Islet precursor cell (in vitro differentiated cells): ENCODE measurements around the gene KRT222.

ENCODE experiments used
- DNase-seq: peaks from one replicate; pipeline ENCODE4 v3.0.0-alpha.2; 2018

Gene KRT222

DNA sequence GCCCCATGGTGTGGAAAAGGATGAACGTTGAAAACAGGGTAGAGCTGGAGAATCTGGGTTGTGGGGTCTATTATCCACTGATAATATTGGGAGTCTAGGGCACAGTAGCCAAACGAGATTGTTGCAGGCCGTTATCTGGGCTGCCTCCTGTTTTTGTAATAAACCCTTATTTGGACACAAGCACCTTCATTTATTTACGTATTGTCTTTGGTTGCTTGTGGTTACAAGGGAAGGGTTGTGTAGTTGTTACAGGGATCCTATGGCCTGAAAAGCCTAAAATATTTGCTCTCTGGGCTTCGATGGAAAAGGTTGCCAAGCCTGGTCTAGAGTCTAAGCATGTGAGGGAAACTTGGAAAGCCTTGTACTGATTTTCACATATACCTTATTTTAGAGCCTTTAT is 13.0 kb downstream of the KRT222 start:
- DNase-seq, result no peak

DNA sequence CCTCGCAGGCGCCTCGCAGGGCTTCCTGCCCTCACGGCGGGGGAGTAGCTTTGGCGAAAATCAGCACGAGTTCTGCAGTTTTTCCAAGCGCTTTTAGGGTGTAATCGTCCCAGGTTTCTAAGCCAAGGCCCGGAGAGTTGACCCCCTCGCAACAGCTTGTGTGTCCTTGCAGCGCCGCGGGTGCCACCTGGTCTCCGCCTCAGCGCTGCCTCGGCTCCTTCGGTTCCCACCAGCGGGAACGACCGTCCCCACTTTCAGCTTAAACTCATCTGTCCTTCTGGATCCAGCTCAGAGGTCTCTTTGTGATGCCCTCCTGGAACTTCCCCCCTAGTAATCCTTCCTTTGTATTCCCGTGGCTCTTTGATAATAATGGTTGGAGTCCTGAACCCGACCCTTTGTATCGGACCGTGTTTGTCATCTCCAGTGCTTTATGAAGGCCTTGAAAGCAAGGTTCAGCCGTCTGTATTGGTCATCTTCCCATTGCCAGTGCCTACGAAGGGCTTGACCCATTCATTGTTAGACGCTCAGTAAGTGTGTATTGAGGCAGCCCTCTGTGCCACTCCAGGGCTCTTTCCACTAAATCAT is 16.5 kb downstream of the KRT222 start:
- DNase-seq, result no peak

DNA sequence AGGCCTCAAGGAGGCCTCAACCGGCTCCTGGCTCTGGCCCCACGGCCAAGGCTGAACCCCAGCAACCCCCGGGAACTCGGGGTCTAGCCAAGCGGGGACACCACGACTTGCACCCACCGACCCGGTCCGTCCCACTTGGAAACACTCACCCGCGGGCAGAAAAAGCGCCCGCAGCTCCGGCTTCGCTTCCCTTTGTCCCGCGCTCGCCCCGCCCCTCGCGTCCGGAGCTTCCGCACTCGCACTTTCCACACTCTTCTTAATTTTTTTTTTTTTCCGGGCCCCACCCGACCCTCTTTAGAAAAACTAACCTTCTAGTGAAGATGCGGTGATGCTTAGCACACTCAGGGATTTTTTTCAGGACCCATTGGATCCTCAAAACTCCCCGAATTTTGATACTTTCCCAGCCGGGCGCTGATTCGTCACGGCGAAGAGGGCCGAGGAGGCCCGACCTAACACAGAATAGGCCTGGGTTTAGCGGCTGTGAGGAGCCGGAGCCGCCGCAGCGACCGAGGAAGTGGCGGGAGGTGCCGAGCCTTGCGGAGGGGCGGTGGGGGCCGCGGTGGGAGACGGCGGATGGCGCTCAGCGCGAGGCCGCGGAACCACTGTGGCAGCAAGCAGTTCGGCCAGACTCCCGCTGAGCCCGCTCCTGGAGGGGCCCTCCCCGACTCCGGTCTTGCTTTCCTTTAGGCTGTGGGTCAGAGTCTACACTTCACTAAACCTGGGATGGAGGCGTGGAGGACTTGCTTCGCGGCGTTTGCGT is 17.2 kb downstream of the KRT222 start, which contains the start of gene SMARCE1:
TSS of gene SMARCE1 (minus strand) at position 195 of the 760 bp plus-strand sequence. CDS start 2,016 bp downstream, outside the sequence.
- DNase-seq, result peak; percentile 89

DNA sequence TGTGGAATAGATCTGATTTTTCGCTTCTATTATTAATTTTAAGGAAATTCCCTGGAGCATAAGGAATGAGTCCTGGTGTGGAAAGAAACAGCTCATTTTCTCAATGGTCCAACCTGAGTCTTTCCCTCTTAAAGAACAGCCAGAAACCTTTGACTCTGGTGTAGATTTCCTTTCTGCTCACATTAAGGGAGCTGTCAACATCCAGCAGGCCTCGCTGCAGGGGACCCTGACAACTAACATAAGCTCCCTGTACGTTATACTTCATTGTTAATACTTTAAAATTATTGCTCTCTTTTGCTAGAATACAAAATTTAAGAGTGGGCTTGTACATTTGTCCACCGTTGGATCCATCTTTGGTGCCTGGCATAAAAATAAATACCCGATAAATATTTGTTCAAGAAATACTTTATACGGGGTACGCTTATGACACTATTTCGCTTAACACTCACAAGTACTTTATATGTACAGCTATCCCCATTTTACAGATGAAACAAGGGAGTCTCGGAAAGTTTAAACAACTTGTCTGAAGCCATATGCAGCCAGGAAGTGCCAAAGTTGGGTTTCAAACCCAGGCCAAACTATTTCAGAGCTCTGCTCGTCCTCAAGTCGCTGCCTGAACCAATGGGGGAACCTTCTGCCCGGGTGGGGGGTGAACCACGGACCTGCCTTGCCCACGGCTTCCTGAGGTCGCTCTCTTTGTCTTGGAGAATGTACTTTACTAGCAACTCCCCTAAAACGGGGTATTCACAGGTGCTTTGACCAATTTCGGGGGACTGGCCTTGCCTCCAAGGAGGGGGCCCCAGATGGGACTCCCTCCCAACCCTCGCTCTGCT is 18.0 kb downstream of the KRT222 start:
- peak; percentile 78 for DNase-seq

DNA sequence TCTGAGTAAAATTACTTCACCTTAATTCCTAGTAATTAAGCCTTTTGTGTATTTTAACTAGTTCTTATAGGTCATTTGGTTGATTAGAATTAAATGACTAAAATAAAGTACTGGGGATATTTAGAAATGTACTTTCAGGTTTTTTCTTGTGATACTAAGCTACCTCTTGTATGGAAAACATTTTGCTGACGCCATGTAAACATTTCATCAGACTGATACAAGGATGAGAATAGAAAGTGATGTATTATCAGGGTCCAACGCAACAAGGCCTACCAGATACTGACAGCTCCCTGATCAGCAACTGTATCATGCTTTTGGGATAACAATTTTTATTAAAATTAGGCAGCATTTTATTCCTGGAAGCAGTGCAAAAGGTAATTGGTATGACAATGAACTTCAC is 19.0 kb downstream of the KRT222 start:
- DNase-seq, result no peak

DNA sequence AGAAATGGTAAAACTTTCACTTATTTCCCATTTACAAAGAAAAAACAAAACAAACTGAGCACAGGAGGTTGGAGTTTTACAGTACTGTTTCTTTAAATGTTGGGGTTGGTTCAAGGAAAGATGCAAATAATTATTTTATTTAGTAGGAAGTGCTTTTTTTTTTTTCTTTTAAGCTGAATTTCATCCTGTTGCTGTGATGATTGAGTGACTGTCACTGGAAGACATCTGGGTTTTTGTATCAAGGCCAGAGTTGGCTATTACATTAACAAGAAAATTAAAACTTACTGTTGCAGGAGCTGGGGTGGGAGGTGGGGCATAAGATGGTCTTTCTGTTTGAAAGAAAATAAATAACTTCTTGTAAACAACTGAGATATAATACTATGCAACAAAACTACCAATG is 19.7 kb downstream of the KRT222 start:
- DNase-seq, result no peak

DNA sequence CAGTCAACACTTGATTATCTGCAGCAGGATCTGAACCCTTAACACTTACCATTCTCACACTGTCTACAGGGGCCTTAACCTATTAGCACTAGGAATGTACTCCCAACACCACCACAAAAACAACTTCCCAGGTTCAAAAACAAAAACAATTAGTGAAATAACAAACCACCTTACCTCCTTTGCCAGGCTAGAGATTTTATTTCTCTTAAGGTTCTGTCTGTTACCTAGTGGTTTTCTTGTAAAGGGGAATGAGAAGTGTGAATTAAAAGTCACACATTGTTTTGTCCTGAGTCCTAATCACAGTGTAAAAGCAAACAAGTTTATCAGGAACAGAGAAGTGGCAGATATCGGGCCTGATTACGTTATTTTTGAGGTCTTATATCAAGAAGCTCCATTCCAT is 27.0 kb downstream of the KRT222 start:
- DNase-seq, result no peak

DNA sequence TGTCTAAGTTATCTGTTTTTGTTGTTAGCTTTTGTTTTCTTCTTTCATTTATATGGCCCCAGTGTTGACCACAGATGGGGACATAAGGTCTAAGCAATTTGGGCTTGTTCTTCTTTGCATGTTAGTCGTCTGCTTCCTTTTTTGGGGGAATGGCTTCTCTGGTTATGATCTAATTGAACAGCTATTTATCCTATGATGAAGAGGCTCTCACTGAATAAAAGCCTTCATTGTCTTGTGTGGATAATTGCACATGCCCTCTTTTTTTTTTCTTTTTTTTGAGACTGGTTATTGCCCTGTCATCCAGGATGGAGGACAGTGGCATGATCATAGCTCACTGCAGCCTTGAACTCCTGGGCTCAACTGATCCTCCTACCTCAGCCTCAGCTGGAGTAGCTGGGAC is 31.1 kb downstream of the KRT222 start:
- no peak for DNase-seq

DNA sequence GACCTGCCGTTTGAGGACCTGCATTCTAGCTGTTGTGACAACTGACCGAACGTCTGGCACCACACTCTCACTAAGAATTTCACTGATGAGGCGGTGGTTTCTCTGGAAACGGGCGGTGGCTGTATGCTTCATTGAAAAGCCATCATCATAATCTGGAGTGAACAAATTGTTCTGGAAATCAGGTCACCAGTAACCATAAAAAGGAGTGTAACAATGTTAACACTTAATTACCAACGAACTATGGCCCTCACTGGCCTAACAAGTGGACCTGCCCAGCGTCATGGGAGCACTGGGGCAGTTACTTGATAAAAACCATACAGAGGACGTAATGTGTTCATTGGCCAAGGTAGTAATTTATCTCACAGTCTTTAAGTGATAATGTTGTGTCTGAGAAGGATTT is 32.8 kb downstream of the KRT222 start:
- no peak for DNase-seq

DNA sequence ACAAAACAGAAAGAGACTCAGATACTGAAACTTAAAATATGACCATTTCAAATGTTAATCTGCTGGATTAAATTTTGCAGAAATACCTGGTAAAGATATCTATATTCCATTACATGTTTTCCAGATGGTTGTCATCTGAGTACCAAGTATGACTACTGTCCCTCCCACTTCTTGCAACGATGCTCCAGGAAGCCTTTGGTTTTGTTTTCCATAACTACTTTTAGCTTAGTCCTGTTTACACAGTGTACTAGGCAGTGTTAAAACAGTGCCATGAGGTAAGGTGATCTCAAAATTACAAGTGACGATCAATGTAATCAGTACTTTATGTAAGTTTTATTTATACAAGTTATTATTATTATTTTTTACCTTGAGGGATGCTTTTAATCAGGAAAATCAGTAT is 35.1 kb downstream of the KRT222 start:
- no peak for DNase-seq

DNA sequence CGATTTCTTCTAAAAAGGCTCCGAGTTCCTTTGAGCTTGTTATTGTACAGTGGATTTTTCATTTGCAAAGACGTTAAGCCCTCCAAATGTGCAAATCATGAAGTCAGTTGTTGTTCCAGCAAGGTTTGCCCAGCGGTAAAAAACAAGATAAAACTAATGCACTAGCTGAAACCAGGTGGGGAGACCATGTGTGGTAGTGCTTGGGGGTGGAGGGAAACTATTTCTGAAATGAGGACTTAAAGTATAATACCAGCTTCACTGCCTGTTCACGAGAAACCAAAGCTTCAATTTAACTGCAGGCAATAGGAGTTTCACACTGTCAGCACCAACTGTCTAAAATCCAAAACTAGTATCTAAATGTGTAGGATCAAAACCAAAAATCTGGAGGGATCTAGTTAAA is 39.7 kb downstream of the KRT222 start:
- no peak for DNase-seq

DNA sequence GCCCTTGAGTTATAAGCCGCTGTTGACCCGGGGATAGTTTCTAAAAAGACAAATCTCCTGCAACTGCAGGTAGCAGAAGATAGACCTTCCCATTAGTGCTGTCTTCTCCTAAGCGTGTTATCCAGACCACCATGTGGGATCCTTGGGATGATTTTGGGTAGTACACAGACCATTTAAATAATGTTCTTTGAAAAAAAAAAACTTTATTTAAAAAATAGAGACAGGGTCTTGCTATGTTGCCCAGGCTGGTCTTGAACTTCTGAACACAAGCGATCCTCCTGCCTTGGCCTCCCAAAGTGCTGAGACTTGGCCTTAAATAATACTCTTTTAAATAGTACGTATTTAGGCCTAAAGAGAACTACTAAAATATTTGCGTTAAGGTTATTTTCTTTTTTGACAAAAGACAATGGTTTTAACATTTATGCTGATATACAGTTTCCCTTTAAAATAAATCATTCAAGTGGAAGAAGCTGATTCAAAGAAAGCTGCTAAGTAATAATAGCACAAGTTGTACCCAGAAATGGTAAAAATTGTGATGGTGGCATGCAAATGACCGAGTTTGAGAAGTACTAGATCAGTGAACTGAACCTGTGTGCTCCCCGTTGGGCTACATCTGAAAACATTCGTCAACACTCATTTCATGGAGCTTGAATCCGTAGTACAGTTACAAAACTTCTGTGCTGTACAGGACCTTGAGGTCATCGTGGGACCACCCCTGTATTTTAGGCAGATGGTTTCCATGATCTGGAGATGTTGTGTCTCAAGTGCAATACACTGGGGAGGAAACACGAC is 41.4 kb downstream of the KRT222 start:
- no peak for DNase-seq

DNA sequence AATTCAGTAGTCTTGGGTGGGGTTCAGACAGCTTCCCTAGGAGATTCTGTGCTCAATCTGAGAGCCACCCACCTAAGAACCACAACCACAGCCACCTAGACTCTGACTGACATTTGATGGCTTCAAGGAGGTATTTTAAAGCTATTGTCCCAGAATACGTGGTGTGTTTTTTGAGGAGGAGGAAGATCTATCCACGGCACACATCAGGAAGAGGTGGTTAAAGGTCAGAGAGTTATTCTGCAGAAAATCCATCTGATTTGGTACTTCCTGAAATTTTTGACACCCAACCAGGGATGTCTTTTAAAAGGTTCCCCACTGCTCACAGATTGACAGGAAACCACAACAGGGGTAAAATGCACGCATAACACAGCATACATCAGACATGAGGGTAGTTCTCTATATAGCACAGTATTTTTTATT is 42.5 kb downstream of the KRT222 start:
- DNase-seq, result no peak

DNA sequence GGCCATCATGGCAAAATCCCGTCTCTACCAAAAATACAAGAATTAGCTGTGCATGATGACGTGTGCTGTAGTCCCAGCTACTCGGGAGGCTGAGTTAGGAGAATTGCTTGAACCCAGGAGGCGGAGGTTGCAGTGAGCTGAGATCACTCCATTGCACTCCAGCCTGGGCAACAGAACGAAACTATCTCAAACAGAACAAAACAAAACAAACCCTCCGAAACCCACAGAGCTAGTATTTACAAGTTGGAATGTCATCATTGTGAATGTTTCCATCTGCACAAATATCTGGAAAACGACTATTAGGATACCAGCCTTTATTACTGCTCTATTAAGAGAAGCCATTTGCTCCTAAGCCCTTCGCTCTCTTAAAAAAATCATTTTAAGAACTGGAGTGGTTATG is 43.4 kb downstream of the KRT222 start:
- no peak for DNase-seq

DNA sequence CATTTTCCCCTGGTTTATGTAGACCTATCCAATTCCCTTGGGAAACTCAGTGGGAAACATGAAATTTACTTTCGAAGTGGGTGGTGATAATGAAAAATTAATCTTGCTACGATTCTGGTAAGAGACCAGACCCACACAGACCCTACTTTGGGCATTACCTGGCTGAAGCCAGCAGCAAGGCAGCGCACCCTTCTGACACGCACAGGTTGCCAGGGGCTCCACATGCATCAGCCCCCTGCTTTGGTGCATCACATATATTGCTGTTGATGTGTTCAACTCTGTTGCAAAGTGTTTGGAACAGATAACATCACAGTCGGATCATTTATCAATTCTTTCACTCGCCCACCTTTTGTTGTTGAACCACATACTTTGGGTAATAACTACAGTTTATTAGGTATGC is 44.0 kb downstream of the KRT222 start:
- no peak for DNase-seq

DNA sequence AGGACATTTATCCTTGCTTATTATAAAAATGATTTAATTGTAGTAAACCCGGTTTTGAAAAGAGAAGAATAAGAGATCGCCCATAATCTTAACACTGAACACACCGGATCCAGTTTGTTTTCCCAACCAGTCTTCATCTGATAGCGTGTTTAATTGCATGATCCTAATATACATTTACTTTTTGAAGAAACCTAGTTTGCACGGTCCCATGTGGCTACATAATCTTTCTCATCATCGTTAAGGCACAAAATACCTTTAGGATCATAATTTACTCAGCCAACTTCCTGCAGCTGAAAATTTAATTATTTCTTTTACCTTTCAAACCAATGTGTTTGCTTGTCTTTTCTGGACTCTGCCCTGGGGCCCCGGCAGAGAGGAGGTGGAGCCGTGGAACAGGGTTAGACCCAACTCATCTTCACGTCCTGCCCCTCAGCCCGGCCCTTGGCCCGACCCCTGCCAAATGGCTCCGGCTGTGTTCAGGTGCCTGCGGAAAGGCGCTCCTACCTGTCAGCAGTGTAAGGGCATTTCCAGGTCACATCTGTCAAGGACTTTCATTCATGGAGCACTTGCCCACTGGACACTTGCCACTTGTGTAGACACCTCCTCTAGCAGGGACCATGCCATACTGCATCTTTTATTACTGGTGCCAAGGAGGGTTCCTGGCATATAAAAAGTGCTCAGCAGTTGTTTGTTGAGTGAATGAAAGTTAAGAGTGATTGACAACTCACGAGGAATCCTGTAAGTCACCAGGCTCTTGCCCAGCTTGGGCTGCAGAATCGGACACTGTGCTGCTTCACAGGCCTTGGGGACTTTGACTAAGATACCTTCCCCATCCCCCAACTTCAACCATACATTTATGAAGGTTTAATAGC is 46.0 kb downstream of the KRT222 start:
- no peak for DNase-seq

DNA sequence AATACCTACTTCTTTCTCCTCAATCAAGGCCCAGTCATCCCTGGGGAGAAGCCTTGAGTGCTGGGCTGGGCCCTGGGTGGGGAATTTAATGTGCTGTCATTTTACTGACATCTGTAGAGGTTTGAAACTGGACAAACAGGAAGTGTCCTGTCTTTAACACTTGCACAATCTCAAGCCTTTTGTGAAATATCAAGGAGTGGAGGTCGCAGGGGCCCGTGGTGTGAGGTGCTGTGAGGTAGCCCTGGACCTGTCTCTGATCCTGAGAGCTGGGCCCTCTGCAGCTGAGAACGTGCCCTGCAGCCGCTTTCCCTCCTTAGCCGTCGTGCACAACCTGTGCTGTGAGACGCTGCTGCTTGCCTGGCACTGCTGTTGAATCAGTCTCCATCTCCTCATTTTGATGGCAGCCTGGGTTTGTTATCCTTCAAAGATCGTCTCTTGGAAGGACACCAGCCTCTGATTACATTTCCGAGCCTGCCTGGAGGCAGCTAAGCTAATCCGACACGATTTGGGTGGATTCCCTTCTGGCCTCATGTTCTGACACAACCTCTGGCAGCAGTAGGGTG is 47.2 kb downstream of the KRT222 start:
- no peak for DNase-seq

DNA sequence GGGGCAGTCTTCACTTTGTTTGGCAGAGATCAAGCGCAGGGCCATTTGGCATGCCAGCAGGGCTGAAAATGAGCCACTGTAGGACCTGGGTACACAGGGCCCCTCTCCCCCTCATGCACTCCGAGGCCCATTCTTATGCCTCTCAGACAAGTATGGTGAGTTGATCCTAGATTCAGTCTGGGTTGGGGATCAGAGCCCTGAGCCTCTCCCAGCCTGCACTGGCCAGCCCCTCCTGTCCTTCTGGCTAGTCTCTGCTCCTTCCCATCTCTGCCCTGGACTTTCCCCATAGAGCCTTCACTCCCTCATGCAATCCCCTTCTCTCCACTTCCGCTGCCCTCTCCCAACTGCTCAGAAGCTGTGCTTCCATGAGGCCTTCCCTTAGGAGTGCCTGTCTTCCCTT is 48.4 kb downstream of the KRT222 start:
- no peak for DNase-seq

DNA sequence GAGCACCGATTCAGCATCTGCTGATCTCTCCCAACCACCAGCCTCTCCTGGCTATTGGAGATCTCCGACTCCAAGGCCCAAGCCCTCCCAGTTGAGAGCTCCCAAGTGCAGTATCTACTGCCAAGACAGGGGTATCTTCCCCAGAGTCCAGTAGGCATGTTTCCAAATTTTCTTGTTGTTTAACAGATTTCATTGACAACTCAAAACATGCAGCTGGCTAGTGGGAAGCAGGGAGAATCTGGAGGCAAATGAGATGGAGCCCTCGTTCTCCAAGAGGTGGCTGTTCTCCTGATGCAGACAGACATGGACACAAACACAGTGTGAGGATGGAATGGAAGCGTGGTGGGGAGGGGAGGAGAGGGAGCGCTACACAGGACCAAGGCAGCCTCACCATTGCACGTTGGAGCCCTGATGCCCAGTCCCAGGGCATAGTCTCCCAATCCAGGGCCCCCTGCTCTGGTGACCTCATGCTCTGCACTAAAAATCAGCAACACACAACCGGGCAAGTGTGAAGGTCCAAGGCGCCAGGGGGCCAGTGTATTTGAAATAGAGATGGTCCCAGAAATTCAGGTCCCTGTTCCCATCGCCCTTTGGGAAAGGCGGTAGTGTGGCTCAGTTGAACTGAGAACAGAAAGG is 49.0 kb downstream of the KRT222 start:
- DNase-seq, result no peak

DNA sequence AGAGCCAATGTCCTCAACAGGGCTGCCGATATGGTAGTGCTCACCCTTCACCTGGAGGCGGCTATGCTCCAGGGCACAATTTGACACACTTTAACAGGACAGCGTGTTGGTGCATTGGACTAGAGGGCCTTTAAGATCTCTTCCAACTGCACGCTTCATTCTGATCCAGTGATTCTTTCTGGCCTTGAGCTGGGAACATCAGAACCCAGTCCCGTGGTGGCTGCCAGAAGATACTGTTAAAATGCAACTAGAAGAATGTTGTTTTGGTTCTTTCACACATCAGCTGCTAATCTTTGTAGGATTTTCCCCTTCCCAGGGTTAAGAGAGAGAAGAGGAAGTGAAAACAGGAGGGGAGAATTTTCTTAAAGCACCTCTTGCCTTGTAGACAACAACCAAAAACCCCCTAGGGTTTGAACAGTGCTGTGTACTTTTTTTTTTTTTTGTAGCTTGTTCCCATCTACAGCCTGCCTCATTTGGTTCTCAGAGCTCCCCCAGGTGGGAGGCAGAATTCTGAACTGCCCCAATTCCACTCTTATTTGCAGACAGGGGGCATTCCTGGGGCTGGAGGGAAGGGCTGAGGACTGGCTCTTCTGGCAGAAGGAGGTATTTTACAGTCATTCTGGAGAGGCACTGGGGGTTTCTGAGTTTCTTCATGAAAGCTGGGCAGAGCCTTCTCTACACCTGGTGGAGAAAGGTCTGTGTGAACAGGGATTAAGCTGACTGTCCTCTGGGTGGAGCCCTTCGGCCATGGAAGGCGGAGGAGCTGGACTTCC is 49.7 kb downstream of the KRT222 start:
- peak; percentile 90 for DNase-seq
